Right lobe of liver (tissue), 4 donors: ENCODE results near the gene NR1H4.

Experiments
- CTCF ChIP-seq, 4 donors: fragments of 200-600 bp in 3 of 4; fragments of 450-650 bp in 1 of 4; IDR thresholded peaks; one replicate each; pipeline versions ENCODE4 v1.5.1 to v1.8.0; 2016 to 2022; ENCODE audit warnings: antibody characterized with exemption in 4 of 4, mild to moderate bottlenecking in 2 of 4
- POLR2A ChIP-seq: fragments of 450-650 bp; IDR thresholded peaks from one replicate; pipeline ENCODE4 v1.6.1; 2017; ENCODE audit warnings: antibody characterized with exemption, mild to moderate bottlenecking
- donor health status: DM: no; HTN: no; CAD: no.
- donor health status: DM: no; HTN: no; CAD: no.
- donor health status: DM: no; HTN: yes; CAD: no.

GRCh38 chr12:100576331-100577036 lies 102.8 kb downstream of the NR1H4 start:
- no peak for TF ChIP-seq CTCF (IDR thresholded peaks at IDR 0.05)
- TF ChIP-seq POLR2A = no peak
